Psoas muscle (tissue), 8 donors: ENCODE data around the gene PSD4. TPM values are rescaled to one million over a fixed set of nuclear protein-coding genes. Genes with fewer than 3 reads are reported as not detected.

Experiments
- ATAC-seq, 4 donors: fragments of 200-7000 bp; cut with Tn5 transposase; one replicate each; pipeline ENCODE4 v1.9.1; 2020; ENCODE audit warnings: moderate library complexity in 3 of 4, mild to moderate bottlenecking in 2 of 4
- DNase-seq, 2 donors: peaks; one replicate each; pipeline ENCODE4 v3.0.0-alpha.2; 2020
- H3K27ac ChIP-seq: fragments of 200-600 bp; one replicate; pipeline ENCODE4 v1.8.0; 2022
- H3K27me3 ChIP-seq, 3 donors: fragments of 200-600 bp in 1 of 3; one replicate each; pipeline versions ENCODE4 v1.6.1 to v1.8.0; 2013 to 2022; ENCODE audit warnings: low read length in 2 of 3, mild to moderate bottlenecking in 2 of 3, moderate library complexity in 1 of 3; ENCODE audit not compliant: insufficient read depth in 3 of 3
- H3K36me3 ChIP-seq, 2 donors: fragments of 200-600 bp in 1 of 2; one replicate each; pipeline versions ENCODE4 v1.6.1 to v1.8.0; 2013 to 2022; ENCODE audit warnings: low read depth in 1 of 2, mild to moderate bottlenecking in 1 of 2, moderate library complexity in 1 of 2; ENCODE audit not compliant: insufficient read depth in 1 of 2
- H3K4me1 ChIP-seq: fragments of 200-600 bp; one replicate; pipeline ENCODE4 v1.8.0; 2022
- H3K4me3 ChIP-seq: fragments of 200-600 bp; one replicate; pipeline ENCODE4 v1.8.0; 2022; ENCODE audit warnings: mild to moderate bottlenecking
- H3K9me3 ChIP-seq: fragments of 200-600 bp; one replicate; pipeline ENCODE4 v1.8.0; 2022
- CTCF ChIP-seq: fragments of 200-600 bp; IDR thresholded peaks from one replicate; pipeline ENCODE4 v1.8.0; 2022; ENCODE audit warnings: antibody characterized with exemption
- WGBS, 3 donors: extraction: QIAGEN DNeasy Blood & Tissue Kit; methylation state at CpG; one replicate each; pipeline versions ENCODE4 v1.1.6 to v1.1.7; 2013; 5-methylcytosine and 5-hydroxymethylcytosine counted together
- intact Hi-C, 2 donors: fragments of 100-400 bp; cut with DNase I; formaldehyde crosslinking; loops; one replicate each; pipeline versions ENCODE4 v1.11.0 to v1.14.2; 2022
- polyA plus RNA-seq, 3 donors: library from polyadenylated mRNA; stranded (reverse); fragments of 200-250 nt; gene quantifications; one replicate each; pipeline ENCODE4 v1.2.3, GENCODE V29; 2013
- total RNA-seq, 4 donors: library from RNA; stranded (reverse); fragmentation: NEBNext Ultra II Directional in 2 of 4; extraction: Animal tissue kit (Norgen Biotek cat#: 25700) in 2 of 4; gene quantifications; one replicate each; pipeline versions ENCODE4 v1.2.1 to v1.2.4, GENCODE V29; 2021 to 2023
- donor health status: healthy with polysubstance abuse.
- donor health status: DM: no; HTN: no; CAD: no; lungs with moderate emphysema.
- donor health status: Bipolar disorder and iron deficiency.
- donor health status: healthy.
- donor health status: DM: yes; HTN: yes; CAD: no.
- donor health status: DM: no; HTN: no; CAD: no.
- donor health status: DM: no; HTN: no; CAD: no.
- donor health status: DM: yes; HTN: yes; CAD: no.

Gene PSD4
- total and polyA plus RNA-seq, 7 donors, result 0.35 to 1.7 (median 0.87) TPM

DNA sequence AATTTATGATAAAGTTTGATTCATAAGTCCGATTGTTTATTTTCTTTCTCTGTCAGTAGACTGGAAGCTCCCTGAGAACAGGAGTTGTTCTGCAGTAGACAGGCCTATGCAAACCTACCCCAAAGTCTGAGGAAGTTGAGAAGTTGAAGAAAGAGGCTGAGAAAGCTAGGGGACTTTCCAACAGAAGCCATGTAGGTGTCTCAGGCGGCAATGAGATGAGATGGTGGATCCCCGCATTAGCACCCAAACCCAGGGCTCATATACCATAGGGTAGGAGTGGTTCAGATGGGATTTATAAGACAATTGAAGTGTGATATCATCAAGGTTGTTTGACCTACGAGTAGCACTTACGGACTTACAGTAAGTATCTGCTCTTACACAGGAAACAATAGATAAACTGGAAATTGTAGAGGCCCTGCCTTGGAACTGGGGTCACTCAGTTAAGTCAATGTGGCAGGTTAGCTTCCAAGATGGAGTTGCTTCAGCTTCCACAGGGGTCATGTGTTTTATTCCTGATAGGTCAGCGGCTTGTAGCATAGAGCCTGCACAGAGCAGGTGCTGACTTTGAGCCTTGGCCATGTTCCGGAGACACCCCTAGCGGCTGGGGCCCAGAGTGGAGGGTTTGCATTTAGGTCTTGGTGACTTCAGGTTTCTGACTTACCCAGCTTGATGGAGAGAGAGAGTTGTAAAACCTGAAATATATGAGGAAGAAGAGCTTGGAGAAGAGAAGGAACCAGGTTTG, 2.3 kb upstream of the PSD4 start:
- H3K4me3 ChIP-seq, result no peak overlapping the region
- H3K9me3 ChIP-seq, result no peaks in the 10 kb centered on the region
- H3K4me1 ChIP-seq, result no peaks in the 10 kb centered on the region
- DNase-seq, result no peak
- WGBS, 3 donors, result 91 to 96% (median 92%) methylated on average over 8 of the region's 8 CpGs
- no peak for TF ChIP-seq CTCF
- no peaks in the 10 kb centered on the region for H3K27me3 ChIP-seq
- no peaks in the 10 kb centered on the region for H3K36me3 ChIP-seq
- intact Hi-C loops, result no loop called here
- H3K27ac ChIP-seq, result no peak overlapping the region
- ATAC-seq, result no peak

DNA sequence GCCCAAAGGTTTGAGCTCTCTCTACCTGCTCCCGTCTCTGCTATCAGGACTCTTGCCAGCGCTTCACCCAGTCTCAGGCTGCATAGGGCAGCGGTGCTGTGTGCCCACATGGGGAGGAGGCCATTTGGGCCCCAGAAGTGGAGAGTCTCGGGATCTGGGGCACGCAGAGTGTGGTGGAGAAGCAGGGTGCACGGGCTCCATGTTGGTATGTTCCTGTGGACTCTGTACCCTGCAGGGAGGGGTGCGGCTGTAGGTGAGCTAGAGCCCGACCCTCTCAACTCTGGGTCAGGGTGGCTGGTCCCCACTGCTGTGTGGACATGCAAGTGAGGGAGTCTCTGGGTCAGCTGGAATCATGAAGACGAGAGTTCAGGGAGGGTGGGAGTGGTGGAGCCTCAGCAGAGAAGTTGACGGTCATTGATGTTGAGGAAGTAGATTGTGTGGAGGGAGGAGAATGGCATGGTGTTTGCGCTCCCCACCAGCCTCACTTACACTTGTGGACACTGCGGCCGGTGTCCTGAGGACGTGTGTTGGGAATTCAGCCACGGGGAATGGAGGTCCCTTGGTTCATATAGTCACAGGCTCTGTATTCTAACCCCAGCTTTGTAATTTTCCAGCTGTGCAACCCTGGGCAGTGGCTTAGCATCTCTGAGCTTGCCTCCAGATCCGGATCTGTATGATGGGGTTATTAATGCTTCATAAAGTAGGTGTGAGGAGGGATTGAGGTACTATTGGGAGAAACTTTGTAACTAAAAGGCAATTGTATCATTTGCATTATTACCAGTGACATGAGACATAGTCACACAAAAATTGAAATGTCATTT, 840 bp upstream of the PSD4 start:
- H3K27ac ChIP-seq, result no peak overlapping the region
- no peaks in the 10 kb centered on the region for H3K4me1 ChIP-seq
- no peak for DNase-seq
- no peak for TF ChIP-seq CTCF
- no peaks in the 10 kb centered on the region for H3K27me3 ChIP-seq
- no peak overlapping the region for H3K4me3 ChIP-seq
- WGBS, 3 donors, result 89 to 95% (median 92%) methylated on average over 16 of the region's 16 CpGs
- no peak for ATAC-seq
- intact Hi-C loops, result no loop called here
- no peaks in the 10 kb centered on the region for H3K9me3 ChIP-seq
- no peaks in the 10 kb centered on the region for H3K36me3 ChIP-seq

DNA sequence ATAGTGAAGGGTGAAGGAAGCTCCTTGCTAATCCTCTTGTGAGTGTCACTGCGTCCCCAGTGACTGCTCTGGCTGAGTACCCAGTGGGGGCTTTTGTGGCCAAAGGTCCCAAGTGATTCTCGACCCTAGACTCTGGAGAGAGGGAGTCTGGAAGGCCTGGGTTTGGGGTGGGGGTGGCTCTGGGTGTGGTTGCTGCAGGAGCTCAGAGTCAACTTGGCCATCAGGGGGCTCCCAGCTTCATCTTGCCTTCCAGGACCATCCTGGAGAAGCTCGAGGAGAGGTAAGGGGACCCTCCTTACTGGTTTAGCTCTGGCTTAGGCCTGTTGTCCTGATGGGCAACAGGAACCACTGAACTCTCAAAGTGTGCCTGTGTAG, 592 bp downstream of the PSD4 start:
- TF ChIP-seq CTCF, result no peak

GRCh38 chr2:113175042-113175628, 1.4 kb downstream of the PSD4 start:
- no peak for TF ChIP-seq CTCF
- Histone ChIP-seq H3K27me3 (no peaks in the 10 kb centered on the region), H3K4me3 (no peak overlapping the region), H3K27ac (no peak overlapping the region), H3K9me3 (no peaks in the 10 kb centered on the region), H3K4me1 (no peaks in the 10 kb centered on the region), H3K36me3 (no peaks in the 10 kb centered on the region)
- 56 to 66% (median 65%) methylated on average over 8 of the region's 8 CpGs for WGBS, 3 donors
- intact Hi-C loops, result no loop called here
- DNase-seq (no peak), ATAC-seq (no peak)

More for the DNA sequence above, 592 bp downstream of the PSD4 start:
- Histone ChIP-seq H3K4me1 (no peaks in the 10 kb centered on the region), H3K27ac (no peak overlapping the region), H3K4me3 (peak overlapping the region; percentile 22), H3K36me3 (no peaks in the 10 kb centered on the region), H3K27me3 (no peaks in the 10 kb centered on the region), H3K9me3 (no peaks in the 10 kb centered on the region)
- intact Hi-C loops, result no loop called here
- WGBS, 3 donors, result 70 to 87% (median 84%) methylated on average over 3 of the region's 3 CpGs
- ATAC-seq, result no peak
- DNase-seq, result no peak
